Common myeloid progenitor, CD34-positive (primary cell): ENCODE data around the gene ELOVL6.

Source experiments
- CTCF ChIA-PET: fragments of 350-600 bp; sonication (Branson Sonifier 250); formaldehyde crosslinking; loops from one replicate; lab custom pipeline; 2021; ENCODE audit warnings: antibody characterized with exemption; lab: Charles Lee
- POLR2A ChIA-PET: fragments of 350-600 bp; sonication (Branson Sonifier 250); formaldehyde crosslinking; loops from one replicate; lab custom pipeline; 2021; ENCODE audit warnings: antibody characterized with exemption; lab: Charles Lee
- DNase-seq, 3 donors: peaks; one replicate each; pipeline versions ENCODE4 v3.0.0 to v3.0.0-alpha.2; 2013
- H3K27ac ChIP-seq, 2 experiments: 1 replicate in 1 of 2; 2 replicates in 1 of 2; pipeline ENCODE4 v1.7.0; 2013; ENCODE audit warnings: inconsistent platforms in 2 of 2, low read length in 2 of 2, mild to moderate bottlenecking in 2 of 2, low read depth in 1 of 2, moderate library complexity in 1 of 2; ENCODE audit not compliant: severe bottlenecking in 2 of 2, insufficient read depth in 1 of 2, poor library complexity in 1 of 2
- H3K27me3 ChIP-seq, 5 experiments: replicated peaks in 2 of 5; 1 replicate in 3 of 5; 2 replicates in 2 of 5; pipeline versions ENCODE4 v1.6.1 to v1.7.0; 2013; ENCODE audit warnings: low read length in 4 of 5, mild to moderate bottlenecking in 2 of 5, moderate library complexity in 2 of 5, inconsistent platforms in 1 of 5; ENCODE audit not compliant: insufficient read depth in 5 of 5, control insufficient read depth in 4 of 5
- H3K36me3 ChIP-seq, 4 experiments: 1 replicate in 2 of 4; 2 replicates in 2 of 4; pipeline versions ENCODE4 v1.6.1 to v1.7.0; 2013; ENCODE audit warnings: low read length in 3 of 4, control low read depth in 1 of 4, mild to moderate bottlenecking in 1 of 4; ENCODE audit not compliant: control insufficient read depth in 4 of 4, insufficient read depth in 4 of 4
- H3K4me1 ChIP-seq, 4 experiments: 1 replicate in 3 of 4; 2 replicates in 1 of 4; pipeline versions ENCODE4 v1.6.1 to v1.7.1; 2013; ENCODE audit warnings: low read length in 3 of 4, mild to moderate bottlenecking in 3 of 4, control low read depth in 1 of 4, inconsistent platforms in 1 of 4, moderate library complexity in 1 of 4; ENCODE audit not compliant: control insufficient read depth in 4 of 4, insufficient read depth in 4 of 4; ENCODE audit errors: control extremely low read depth in 1 of 4
- H3K4me3 ChIP-seq, 7 experiments: 1 replicate in 4 of 7; 2 replicates in 3 of 7; pipeline versions ENCODE4 v1.5.1 to v1.7.0; 2013; ENCODE audit warnings: mild to moderate bottlenecking in 7 of 7, low read length in 6 of 7, moderate library complexity in 6 of 7, inconsistent platforms in 2 of 7, low read depth in 2 of 7, control low read depth in 1 of 7; ENCODE audit not compliant: insufficient read depth in 4 of 7, control insufficient read depth in 1 of 7; ENCODE audit errors: extremely low read depth in 1 of 7
- H3K9me3 ChIP-seq, 5 experiments: 1 replicate in 4 of 5; 2 replicates in 1 of 5; pipeline versions ENCODE4 v1.6.1 to v1.7.1; 2013; ENCODE audit warnings: low read length in 4 of 5, mild to moderate bottlenecking in 2 of 5, inconsistent platforms in 1 of 5, low read depth in 1 of 5, moderate library complexity in 1 of 5; ENCODE audit not compliant: control insufficient read depth in 4 of 5, insufficient read depth in 2 of 5; ENCODE audit errors: control extremely low read depth in 1 of 5
- WGBS: methylation state at CpG from one replicate; pipeline ENCODE4 v1.1.5; 2013; ENCODE audit not compliant: insufficient coverage; 5-methylcytosine and 5-hydroxymethylcytosine counted together

Gene ELOVL6

GRCh38 chr4:110119880-110120279 is 78.5 kb downstream of the ELOVL6 start:
- peak overlapping the region in 1 of 2 experiments; percentile 47 for H3K27ac ChIP-seq
- H3K4me3 ChIP-seq, result peak overlapping the region in 3 of 7 experiments; percentile 10 to 70 (median 29)
- H3K9me3 ChIP-seq, result no peaks in the 10 kb centered on the region
- CTCF ChIA-PET, result interaction anchor here (0.8 kb wide), 1 partner anchor 15 kb away, joined by 4 read pairs; no protein-coding TSS in a partner anchor
- DNase-seq, result no peak
- POLR2A ChIA-PET, result no interaction called here
- no CpG with 5 or more reads among the region's 1 CpG for WGBS
- peaks cover 5 to 23% (median 12%) of the 10 kb centered on the region in 4 experiments for H3K4me1 ChIP-seq
- H3K36me3 ChIP-seq, result peaks cover 0 to 5% (median 0%) of the 10 kb centered on the region in 4 experiments
- H3K27me3 ChIP-seq, result no peaks in the 10 kb centered on the region

- Histone ChIP-seq H3K27me3 (no peaks in the 10 kb centered on the region), H3K27ac (peak overlapping the region in 1 of 2 experiments; percentile 47), H3K9me3 (no peaks in the 10 kb centered on the region), H3K36me3 (peaks cover 0 to 5% (median 0%) of the 10 kb centered on the region in 4 experiments), H3K4me1 (peaks cover 5 to 23% (median 12%) of the 10 kb centered on the region in 4 experiments), H3K4me3 (peak overlapping the region in 3 of 7 experiments; percentile 10 to 70 (median 29))
- WGBS, result 20% methylated on average over 2 of the region's 3 CpGs
- DNase-seq, result peak in 1 of 3 donors; percentile 15
- POLR2A ChIA-PET, result interaction anchor here (0.6 kb wide), 1 partner anchor 1524 kb away, joined by 3 read pairs; no protein-coding TSS in a partner anchor
- CTCF ChIA-PET, result no interaction called here
Observed at GRCh38 chr4:110119337-110119736, 79.1 kb downstream of the ELOVL6 start.

- Histone ChIP-seq H3K27ac (no peak overlapping the region), H3K36me3 (peaks cover 0 to 10% (median 2%) of the 10 kb centered on the region in 4 experiments), H3K4me1 (peaks cover 3 to 10% (median 5%) of the 10 kb centered on the region in 4 experiments), H3K27me3 (no peaks in the 10 kb centered on the region), H3K9me3 (no peaks in the 10 kb centered on the region), H3K4me3 (no peak overlapping the region)
- POLR2A ChIA-PET, result no interaction called here
- CTCF ChIA-PET, result no interaction called here
- DNase-seq, result no peak
- 96% methylated on average over 4 of the region's 4 CpGs for WGBS
Observed at GRCh38 chr4:110112056-110112455, 86.4 kb downstream of the ELOVL6 start.

GRCh38 chr4:110109455-110109854 is 89.0 kb downstream of the ELOVL6 start:
- WGBS, result no CpG with 5 or more reads among the region's 3 CpGs
- CTCF ChIA-PET, result no interaction called here

GRCh38 chr4:110108960-110109359 is 89.5 kb downstream of the ELOVL6 start:
- Histone ChIP-seq H3K36me3 (peaks cover 2 to 15% (median 4%) of the 10 kb centered on the region in 4 experiments), H3K4me3 (no peak overlapping the region), H3K9me3 (no peaks in the 10 kb centered on the region), H3K27ac (no peak overlapping the region), H3K4me1 (no peaks in the 10 kb centered on the region), H3K27me3 (no peaks in the 10 kb centered on the region)
- ChIA-PET POLR2A (no interaction called here), CTCF (interaction anchor here (1.9 kb wide), 1 partner anchor 15 kb away, joined by 5 read pairs; no protein-coding TSS in a partner anchor)
- no CpG with 5 or more reads among the region's 1 CpG for WGBS
- DNase-seq, result no peak

More at GRCh38 chr4:110109455-110109854, 89.0 kb downstream of the ELOVL6 start:
- no peak for DNase-seq
- H3K27me3 ChIP-seq, result no peaks in the 10 kb centered on the region
- POLR2A ChIA-PET, result no interaction called here
- H3K36me3 ChIP-seq, result peaks cover 2 to 15% (median 4%) of the 10 kb centered on the region in 4 experiments
- no peak overlapping the region for H3K4me3 ChIP-seq
- no peaks in the 10 kb centered on the region for H3K9me3 ChIP-seq
- H3K27ac ChIP-seq, result no peak overlapping the region
- no peaks in the 10 kb centered on the region for H3K4me1 ChIP-seq

GRCh38 chr4:110108422-110108821 is 90.0 kb downstream of the ELOVL6 start:
- no peak for DNase-seq

GRCh38 chr4:110107866-110108265 is 90.5 kb downstream of the ELOVL6 start:
- Histone ChIP-seq H3K4me1 (no peaks in the 10 kb centered on the region), H3K36me3 (peaks cover 2 to 13% (median 4%) of the 10 kb centered on the region in 4 experiments), H3K27me3 (no peaks in the 10 kb centered on the region), H3K4me3 (no peak overlapping the region), H3K27ac (no peak overlapping the region), H3K9me3 (no peaks in the 10 kb centered on the region)
- no peak for DNase-seq
- CTCF ChIA-PET, result interaction anchor here (0.8 to 1.9 kb wide), 2 partner anchors 14 to 59 kb away, joined by 3 to 5 read pairs; no protein-coding TSS in a partner anchor
- POLR2A ChIA-PET, result no interaction called here

More at GRCh38 chr4:110108422-110108821, 90.0 kb downstream of the ELOVL6 start:
- WGBS, result 90% methylated on average over 2 of the region's 3 CpGs
- H3K36me3 ChIP-seq, result peaks cover 2 to 15% (median 4%) of the 10 kb centered on the region in 4 experiments
- H3K9me3 ChIP-seq, result no peaks in the 10 kb centered on the region
- POLR2A ChIA-PET, result no interaction called here
- H3K27ac ChIP-seq, result no peak overlapping the region
- H3K4me1 ChIP-seq, result no peaks in the 10 kb centered on the region
- H3K4me3 ChIP-seq, result no peak overlapping the region
- H3K27me3 ChIP-seq, result no peaks in the 10 kb centered on the region
- CTCF ChIA-PET, result interaction anchor here (0.8 to 1.9 kb wide), 2 partner anchors 15 to 59 kb away, joined by 3 to 5 read pairs; no protein-coding TSS in a partner anchor
